ENCODE results near the gene LRRN4.

LRRN4 gene

GRCh38 chr20:6008254-6008653 is 45.6 kb downstream of the LRRN4 start:
- no peak for ATAC-seq (replicated peaks)
- no peaks in the 10 kb centered on the region for H3K27me3 Mint-ChIP-seq
- peak overlapping the region in 1 of 2 donors; percentile 92 for H3K4me3 Mint-ChIP-seq
- no peak for DNase-seq
- H3K4me1 Mint-ChIP-seq (ENCODE audit: low read depth in 2 of 2): peaks cover 16 to 38% of the 10 kb centered on the region in 2 donors
- H3K27ac Mint-ChIP-seq: peak overlapping the region; percentile 13
- H3K36me3 Mint-ChIP-seq (ENCODE audit: insufficient read depth): peaks cover 33% of the 10 kb centered on the region
- H3K9me3 Mint-ChIP-seq: no peaks in the 10 kb centered on the region

GRCh38 chr20:6007529-6008103 is 46.2 kb downstream of the LRRN4 start:
- Mint-ChIP-seq H3K9me3 (no peaks in the 10 kb centered on the region), H3K27ac (peak overlapping the region in 1 of 2 donors; percentile 36), H3K4me1 (ENCODE audit: low read depth in 2 of 2) (peaks cover 15 to 37% of the 10 kb centered on the region in 2 donors), H3K4me3 (peak overlapping the region; percentile 89 to 92), H3K27me3 (no peaks in the 10 kb centered on the region), H3K36me3 (ENCODE audit: insufficient read depth) (peaks cover 33% of the 10 kb centered on the region)
- DNase-seq (no peak), ATAC-seq (replicated peaks) (no peak)

GRCh38 chr20:6007094-6007528 is 46.7 kb downstream of the LRRN4 start:
- peaks cover 29% of the 10 kb centered on the region for H3K36me3 Mint-ChIP-seq (ENCODE audit: insufficient read depth)
- ATAC-seq (replicated peaks) (no peak), DNase-seq (no peak)
- peaks cover 14 to 31% of the 10 kb centered on the region in 2 donors for H3K4me1 Mint-ChIP-seq (ENCODE audit: low read depth in 2 of 2)
- peak overlapping the region; percentile 36 to 86 for H3K27ac Mint-ChIP-seq
- no peaks in the 10 kb centered on the region for H3K9me3 Mint-ChIP-seq
- peak overlapping the region; percentile 89 to 92 for H3K4me3 Mint-ChIP-seq
- no peaks in the 10 kb centered on the region for H3K27me3 Mint-ChIP-seq

DNA sequence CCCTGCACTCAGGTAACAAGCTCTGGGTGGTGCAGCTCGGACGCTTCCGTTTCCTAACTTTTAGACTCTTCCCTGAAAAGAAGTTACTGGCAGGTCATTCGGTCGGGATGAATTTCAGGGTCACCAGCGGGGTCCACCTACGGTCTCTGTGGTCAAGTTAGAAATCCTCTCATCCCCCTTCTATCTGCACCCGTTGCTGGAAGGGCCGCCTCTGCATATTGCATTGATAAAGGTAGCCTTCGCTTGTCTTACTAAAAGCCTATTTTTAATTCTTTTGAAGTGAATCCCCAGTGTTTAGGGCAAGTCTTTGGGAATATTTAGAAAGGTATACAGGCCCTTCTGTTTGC is 47.3 kb downstream of the LRRN4 start:
- H3K9me3 Mint-ChIP-seq: no peaks in the 10 kb centered on the region
- H3K27ac Mint-ChIP-seq: peak overlapping the region; percentile 86 to 92
- no peaks in the 10 kb centered on the region for H3K27me3 Mint-ChIP-seq
- no peak for ATAC-seq (replicated peaks)
- H3K36me3 Mint-ChIP-seq (ENCODE audit: insufficient read depth): peaks cover 24% of the 10 kb centered on the region
- no peak for DNase-seq
- H3K4me1 Mint-ChIP-seq (ENCODE audit: low read depth in 2 of 2): peaks cover 12 to 29% of the 10 kb centered on the region in 2 donors
- peak overlapping the region; percentile 89 to 92 for H3K4me3 Mint-ChIP-seq

DNA sequence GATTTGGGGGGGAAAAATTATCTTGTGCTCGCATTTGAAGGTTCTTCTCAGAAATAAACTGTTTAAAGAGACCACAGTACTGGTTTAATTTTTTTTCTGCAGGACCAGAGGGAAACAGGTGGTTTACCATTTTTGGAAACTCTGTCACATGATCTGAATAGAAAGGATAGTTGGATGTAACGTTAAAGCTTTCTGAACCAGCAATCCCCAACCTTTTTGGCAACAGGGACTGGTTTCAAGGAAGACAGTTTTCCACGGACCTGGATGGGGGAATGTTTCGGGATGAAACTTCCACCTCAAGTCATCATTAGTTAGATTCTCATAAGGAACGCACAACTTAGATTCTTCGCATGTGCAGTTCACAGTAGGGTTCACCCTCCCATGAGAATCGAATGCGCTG is 53.0 kb downstream of the LRRN4 start:
- no peaks in the 10 kb centered on the region for H3K27me3 Mint-ChIP-seq
- no peak overlapping the region for H3K27ac Mint-ChIP-seq
- no peak overlapping the region for H3K4me3 Mint-ChIP-seq
- DNase-seq (no peak), ATAC-seq (replicated peaks) (no peak)
- H3K4me1 Mint-ChIP-seq (ENCODE audit: low read depth in 2 of 2): peaks cover 14 to 25% of the 10 kb centered on the region in 2 donors
- H3K9me3 Mint-ChIP-seq: no peaks in the 10 kb centered on the region
- peaks cover 4% of the 10 kb centered on the region for H3K36me3 Mint-ChIP-seq (ENCODE audit: insufficient read depth)

- Mint-ChIP-seq H3K36me3 (ENCODE audit: insufficient read depth) (no peaks in the 10 kb centered on the region), H3K27me3 (no peaks in the 10 kb centered on the region), H3K4me1 (ENCODE audit: low read depth in 2 of 2) (peaks cover 20 to 29% of the 10 kb centered on the region in 2 donors), H3K4me3 (no peak overlapping the region), H3K9me3 (no peaks in the 10 kb centered on the region), H3K27ac (no peak overlapping the region)
- DNase-seq (no peak), ATAC-seq (replicated peaks) (no peak)
Observed at GRCh38 chr20:5999783-6000182, 54.1 kb downstream of the LRRN4 start.

- DNase-seq (peak; percentile 57 to 63 (median 60)), ATAC-seq (replicated peaks) (peak; percentile 99)
- Mint-ChIP-seq H3K36me3 (ENCODE audit: insufficient read depth) (peaks cover 9% of the 10 kb centered on the region), H3K9me3 (no peaks in the 10 kb centered on the region), H3K27me3 (no peaks in the 10 kb centered on the region), H3K4me3 (peak overlapping the region; percentile 41 to 44), H3K27ac (peak overlapping the region; percentile 21 to 33), H3K4me1 (ENCODE audit: low read depth in 2 of 2) (peaks cover 19 to 22% of the 10 kb centered on the region in 2 donors)
Observed at GRCh38 chr20:5996765-5997164, 57.1 kb downstream of the LRRN4 start.

GRCh38 chr20:5991623-5992441 is 62.0 kb downstream of the LRRN4 start:
- DNase-seq: no peak
- Mint-ChIP-seq H3K9me3 (no peaks in the 10 kb centered on the region), H3K36me3 (ENCODE audit: insufficient read depth) (peaks cover 31% of the 10 kb centered on the region), H3K27ac (peak overlapping the region in 1 of 2 donors; percentile 55), H3K4me1 (ENCODE audit: low read depth in 2 of 2) (peaks cover 11 to 16% of the 10 kb centered on the region in 2 donors), H3K4me3 (no peak overlapping the region), H3K27me3 (no peaks in the 10 kb centered on the region)
- no peak for ATAC-seq (replicated peaks)

GRCh38 chr20:5990946-5991345 is 62.9 kb downstream of the LRRN4 start:
- no peaks in the 10 kb centered on the region for H3K27me3 Mint-ChIP-seq
- peaks cover 31% of the 10 kb centered on the region for H3K36me3 Mint-ChIP-seq (ENCODE audit: insufficient read depth)
- ATAC-seq (replicated peaks) (no peak), DNase-seq (no peak)
- H3K9me3 Mint-ChIP-seq: no peaks in the 10 kb centered on the region
- H3K4me1 Mint-ChIP-seq (ENCODE audit: low read depth in 2 of 2): peaks cover 6 to 10% of the 10 kb centered on the region in 2 donors
- H3K4me3 Mint-ChIP-seq: no peak overlapping the region
- peak overlapping the region in 1 of 2 donors; percentile 55 for H3K27ac Mint-ChIP-seq
